Measurements from ENCODE around the gene ANTXRL.
A peak's percentile ranks its signal among the peaks of the same experiment; 100 is the strongest.
"Not testable (repeated sequence)": the region's sequence is repeated elsewhere in the genome, so short reads cannot be mapped to it uniquely, and the experiment has no call there.

Gene ANTXRL

GRCh38 chr10:46310143-46310514 lies 23.3 kb downstream of the ANTXRL start:
- no peak for DNase-seq

GRCh38 chr10:46310851-46311250 lies 24.1 kb downstream of the ANTXRL start:
- no peak for DNase-seq

- DNase-seq = no peak
Measured at GRCh38 chr10:46311501-46311951, 24.7 kb downstream of the ANTXRL start.

- DNase-seq = not testable (repeated sequence)
Measured at GRCh38 chr10:46311961-46312431, 25.2 kb downstream of the ANTXRL start.

- no peak for DNase-seq
Measured at GRCh38 chr10:46312953-46313352, 26.2 kb downstream of the ANTXRL start.

GRCh38 chr10:46314071-46314470 lies 27.3 kb downstream of the ANTXRL start:
- DNase-seq = no peak

- DNase-seq = not testable (repeated sequence)
Measured at GRCh38 chr10:46315071-46315860, 28.5 kb downstream of the ANTXRL start.

- DNase-seq = no peak
Measured at GRCh38 chr10:46317370-46317769, 30.6 kb downstream of the ANTXRL start.

GRCh38 chr10:46317889-46318288 lies 31.1 kb downstream of the ANTXRL start:
- DNase-seq = no peak

- DNase-seq = peak; percentile 59
Measured at GRCh38 chr10:46318799-46319198, 32.0 kb downstream of the ANTXRL start.

- no peak for DNase-seq
Measured at GRCh38 chr10:46319389-46319788, 32.6 kb downstream of the ANTXRL start.

GRCh38 chr10:46321770-46322169 lies 35.0 kb downstream of the ANTXRL start:
- no peak for DNase-seq

GRCh38 chr10:46323176-46323575 lies 36.4 kb downstream of the ANTXRL start:
- DNase-seq = no peak

- no peak for DNase-seq
Measured at GRCh38 chr10:46325021-46325420, 38.2 kb downstream of the ANTXRL start.

GRCh38 chr10:46326066-46326465 lies 39.3 kb downstream of the ANTXRL start:
- DNase-seq = no peak

- no peak for DNase-seq
Measured at GRCh38 chr10:46326971-46327370, 40.2 kb downstream of the ANTXRL start.

- no peak for DNase-seq
Measured at GRCh38 chr10:46327685-46328084, 40.9 kb downstream of the ANTXRL start.

- DNase-seq = no peak
Measured at GRCh38 chr10:46328853-46329689, 42.3 kb downstream of the ANTXRL start.

- no peak for DNase-seq
Measured at GRCh38 chr10:46329690-46330016, 42.9 kb downstream of the ANTXRL start.

GRCh38 chr10:46330894-46331293 lies 44.1 kb downstream of the ANTXRL start:
- DNase-seq = no peak

GRCh38 chr10:46365484-46365883 lies 78.7 kb downstream of the ANTXRL start:
- DNase-seq = not testable (repeated sequence)

GRCh38 chr10:46367209-46367608 lies 80.4 kb downstream of the ANTXRL start:
- not testable (repeated sequence) for DNase-seq

- not testable (repeated sequence) for DNase-seq
Measured at GRCh38 chr10:46367666-46368240, 81.0 kb downstream of the ANTXRL start.

- not testable (repeated sequence) for DNase-seq
Measured at GRCh38 chr10:46368956-46369355, 82.2 kb downstream of the ANTXRL start.

Measured in NCI-H1105 treated with DMSO at 0.1 percent for 48 hours (cell line).